Stimulated activated CD4-positive, alpha-beta T cell treated with anti-CD3 and anti-CD28 coated beads, Interleukin-1b, Interleukin-23, amount 100 ng/mL, for 1 hour (primary cell): ENCODE results near the gene LAMA4.

Experiments
- DNase-seq, 2 donors: peaks; one replicate each; pipeline ENCODE4 v3.0.0-alpha.2; 2020; ENCODE audit warnings: low read depth in 2 of 2

The LAMA4 gene

GRCh38 chr6:112279031-112279935 lies 24.9 kb upstream of the LAMA4 start:
- no peak for DNase-seq

DNA sequence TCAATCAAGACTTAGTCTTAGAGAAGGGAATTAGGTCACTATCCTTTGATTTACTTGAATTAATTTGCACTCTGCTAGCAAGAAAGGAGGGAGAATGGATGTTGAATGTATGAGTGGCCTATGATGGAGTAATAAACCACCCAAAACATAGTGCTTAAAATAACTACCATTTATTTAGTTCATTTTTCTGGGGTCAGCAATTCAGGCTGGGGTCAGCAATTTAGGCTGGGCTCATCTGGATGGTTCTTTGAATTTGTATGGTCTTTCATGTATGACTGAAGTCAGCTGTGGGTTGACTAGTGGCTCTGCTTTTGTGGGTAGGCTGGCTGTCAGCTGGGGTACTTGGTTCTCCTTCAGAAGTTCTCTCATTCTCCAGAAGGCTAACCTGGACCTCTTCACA lies 21.0 kb upstream of the LAMA4 start:
- no peak for DNase-seq

DNA sequence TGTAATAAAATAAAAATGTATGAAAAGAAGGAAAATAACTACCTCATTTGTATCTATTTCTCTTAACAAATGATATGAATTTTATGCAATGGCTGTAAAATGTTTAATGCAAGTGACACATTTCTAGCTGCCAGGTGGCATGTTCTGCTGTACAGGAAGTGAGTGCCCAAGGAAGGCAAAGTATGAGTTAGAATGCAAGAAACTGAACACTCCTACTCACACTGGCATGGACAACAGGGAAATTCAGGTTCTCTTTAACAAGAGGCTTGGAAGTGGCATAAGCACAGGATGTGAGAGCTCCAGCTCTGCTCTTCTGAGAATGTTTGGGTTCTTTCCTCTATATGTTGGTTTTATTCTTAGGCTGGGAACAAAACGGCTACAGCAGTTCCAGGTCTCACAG lies 20.4 kb upstream of the LAMA4 start:
- DNase-seq = no peak

DNA sequence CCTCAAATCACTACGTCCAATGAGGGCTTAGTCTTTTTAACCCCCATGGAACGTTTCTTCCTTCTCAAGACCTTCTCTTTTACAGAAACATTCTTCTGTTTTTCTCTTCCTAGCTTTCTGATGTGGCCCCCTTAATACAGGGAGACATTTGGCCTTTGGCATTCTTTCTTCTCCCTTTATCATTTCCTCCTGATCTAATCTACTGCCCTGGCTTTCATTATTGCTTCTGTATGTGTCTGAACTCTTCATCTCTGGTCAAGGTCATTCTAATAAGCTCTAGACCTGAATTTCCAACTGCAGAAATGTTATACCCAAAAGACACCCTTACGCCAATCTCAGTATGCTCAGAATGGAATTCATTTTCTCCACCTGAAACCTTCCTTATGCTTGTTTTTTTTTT lies 18.4 kb upstream of the LAMA4 start:
- DNase-seq = no peak

- DNase-seq = no peak
Measured at GRCh38 chr6:112270756-112271155, 16.4 kb upstream of the LAMA4 start.

DNA sequence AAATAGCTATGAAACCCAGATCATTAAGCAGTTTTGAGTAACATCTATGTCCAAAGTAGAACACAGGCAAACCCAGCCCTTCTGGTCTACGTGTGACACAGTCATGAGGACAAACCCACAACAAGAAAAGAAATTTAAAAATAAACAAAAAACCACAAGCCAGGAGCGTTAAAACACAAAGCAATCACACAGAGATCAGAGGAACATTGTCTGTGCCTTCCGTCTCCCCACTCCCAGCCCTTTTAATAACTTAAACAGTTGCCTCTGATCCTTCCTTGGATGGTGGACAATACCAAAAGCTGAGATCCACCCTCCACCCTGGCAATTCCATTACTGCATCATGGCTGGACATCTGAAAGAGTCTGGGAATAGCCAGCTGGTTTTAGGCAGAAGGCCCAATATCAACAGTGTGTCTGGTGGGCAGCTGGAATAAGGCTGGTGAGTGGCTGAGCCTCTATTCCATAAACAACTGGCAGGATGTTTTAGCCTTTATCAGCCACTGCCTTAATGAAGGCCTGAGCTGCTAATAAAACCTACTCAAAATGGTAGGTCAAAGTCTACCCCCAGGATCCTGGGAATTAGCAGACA lies 15.7 kb upstream of the LAMA4 start:
- no peak for DNase-seq

DNA sequence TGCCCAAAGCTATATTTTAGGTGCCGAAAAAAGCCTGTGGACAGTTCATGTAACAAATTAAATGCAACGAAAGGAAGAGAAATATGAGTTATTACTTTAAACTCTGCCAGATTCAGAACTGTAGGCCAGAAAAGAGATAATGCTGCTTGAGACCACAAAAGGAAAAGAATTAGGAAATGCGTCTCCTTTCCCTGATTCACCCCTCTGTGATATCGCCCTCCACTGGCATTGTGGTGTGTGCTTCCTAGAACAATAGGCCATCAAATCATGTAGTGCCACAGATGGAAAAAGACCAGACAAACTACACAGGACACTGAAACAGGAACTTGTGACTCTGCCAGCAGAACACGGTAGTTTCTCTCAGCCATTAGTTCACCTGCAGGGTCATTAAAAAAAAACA lies 14.7 kb upstream of the LAMA4 start:
- no peak for DNase-seq

DNA sequence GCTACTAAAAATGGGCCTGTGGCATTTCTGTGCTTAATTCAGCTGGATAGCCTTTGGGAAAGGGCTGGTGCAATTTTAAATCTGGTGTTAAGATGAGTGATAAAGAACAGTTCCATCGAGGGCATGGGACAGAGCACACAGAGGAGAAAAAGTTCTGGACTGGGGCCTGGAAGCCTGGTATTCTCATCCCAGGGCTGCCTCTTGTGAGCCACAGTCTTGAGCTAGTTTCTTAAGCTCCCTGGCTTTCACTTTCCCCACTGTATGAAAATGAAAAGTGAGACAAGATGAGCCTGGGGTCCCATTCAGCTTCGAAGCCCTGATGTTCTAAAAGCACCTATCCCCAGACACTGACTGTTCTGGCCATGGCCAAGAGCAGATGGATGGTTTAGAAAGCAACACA lies 14.3 kb upstream of the LAMA4 start:
- no peak for DNase-seq

DNA sequence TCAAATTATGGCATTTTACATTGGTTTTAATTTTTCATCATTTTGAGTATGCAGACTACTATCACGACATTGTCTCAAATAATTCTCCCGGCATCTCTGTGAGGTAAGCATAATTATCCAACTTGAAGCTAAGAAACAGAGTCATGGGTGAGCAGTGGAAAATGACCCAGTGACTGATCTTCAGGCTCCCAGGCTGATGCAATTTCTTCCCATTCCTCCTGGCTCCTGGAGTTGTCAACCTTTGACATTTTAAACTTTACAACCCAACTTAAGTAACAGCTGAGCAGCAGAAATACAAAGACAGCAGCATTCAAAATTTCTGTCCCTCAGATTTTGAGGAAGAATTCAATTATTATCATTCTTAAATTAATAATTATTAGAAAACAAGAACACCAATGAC lies 13.7 kb upstream of the LAMA4 start:
- DNase-seq = no peak

GRCh38 chr6:112266331-112266730 lies 12.0 kb upstream of the LAMA4 start:
- DNase-seq = no peak

DNA sequence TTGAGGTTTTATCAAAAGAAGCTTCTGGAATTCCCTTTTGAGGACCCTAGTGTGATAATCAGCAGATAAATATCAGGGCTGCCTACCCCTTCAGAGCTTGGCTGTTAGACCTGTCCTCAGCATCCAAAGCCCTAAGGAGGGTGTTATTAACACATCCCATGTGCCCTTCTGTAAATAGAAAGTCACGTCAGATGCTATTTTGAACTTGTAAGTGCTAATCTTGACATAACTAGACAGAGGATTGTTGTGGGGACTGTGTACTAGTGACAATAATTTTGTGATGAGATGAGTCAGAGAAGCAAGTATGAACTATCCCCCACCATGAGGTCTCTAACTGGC lies 4.9 kb upstream of the LAMA4 start:
- no peak for DNase-seq

DNA sequence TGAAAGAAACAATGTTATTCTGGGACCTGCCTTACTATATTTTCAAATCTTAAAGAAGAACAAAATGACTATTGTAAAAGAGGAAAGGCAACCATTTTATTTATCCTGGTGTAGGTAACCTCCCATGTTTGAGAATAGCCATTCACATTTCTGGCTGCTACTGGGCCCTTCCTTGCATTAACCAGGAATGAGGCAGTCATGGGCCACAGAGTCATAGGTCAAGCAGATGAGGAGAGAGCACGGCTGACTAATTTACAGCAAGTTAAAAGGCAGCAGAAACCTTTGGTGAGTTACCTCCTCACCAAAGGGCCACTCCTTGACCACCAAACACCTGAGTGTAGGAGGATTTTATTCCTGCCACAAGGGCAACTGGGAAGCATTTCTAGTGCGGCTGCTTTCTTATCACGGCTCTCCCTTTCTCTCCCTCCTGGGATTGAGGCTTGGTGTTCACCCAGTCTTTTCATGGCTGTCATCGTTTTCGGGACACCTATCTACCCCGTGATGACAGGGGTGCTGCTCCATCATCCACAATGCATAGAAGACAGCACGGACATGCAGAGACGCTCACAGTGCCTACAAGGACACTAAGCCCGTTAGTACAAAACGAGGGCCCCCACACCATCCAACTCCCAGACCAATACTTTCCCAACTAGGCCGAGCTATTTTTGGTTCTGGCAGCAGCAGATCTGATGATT lies 4.4 kb upstream of the LAMA4 start:
- DNase-seq = no peak

DNA sequence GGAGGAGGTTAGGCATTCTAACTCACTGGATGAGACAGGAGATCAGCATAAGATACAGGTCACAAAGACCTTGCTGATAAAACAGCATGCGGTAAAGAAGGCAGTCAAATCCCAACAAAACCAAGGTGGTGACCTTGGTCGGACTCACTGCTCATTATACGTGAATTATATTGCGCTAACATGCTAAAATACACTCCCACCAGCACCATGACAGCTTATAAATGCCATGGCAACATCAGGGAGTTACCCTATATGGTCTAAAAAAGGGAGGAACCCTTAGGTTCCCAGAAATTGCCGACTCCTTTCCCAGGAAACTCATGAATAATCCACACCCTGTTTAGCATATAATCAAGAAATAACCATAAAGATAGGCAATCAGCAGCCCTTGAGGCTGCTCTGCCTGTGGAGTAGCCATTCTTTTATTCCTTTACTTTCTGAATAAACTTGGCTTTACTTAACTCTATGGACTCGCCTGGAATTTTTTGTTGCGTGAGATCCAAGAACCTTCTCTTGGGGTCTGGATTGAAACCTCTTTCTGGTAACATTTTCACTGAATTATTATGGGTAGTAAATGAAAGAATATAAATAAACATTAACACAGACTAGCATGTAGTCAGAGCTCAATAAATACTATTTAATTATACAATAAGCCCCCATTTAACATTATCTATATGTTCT lies 3.0 kb upstream of the LAMA4 start:
- no peak for DNase-seq

DNA sequence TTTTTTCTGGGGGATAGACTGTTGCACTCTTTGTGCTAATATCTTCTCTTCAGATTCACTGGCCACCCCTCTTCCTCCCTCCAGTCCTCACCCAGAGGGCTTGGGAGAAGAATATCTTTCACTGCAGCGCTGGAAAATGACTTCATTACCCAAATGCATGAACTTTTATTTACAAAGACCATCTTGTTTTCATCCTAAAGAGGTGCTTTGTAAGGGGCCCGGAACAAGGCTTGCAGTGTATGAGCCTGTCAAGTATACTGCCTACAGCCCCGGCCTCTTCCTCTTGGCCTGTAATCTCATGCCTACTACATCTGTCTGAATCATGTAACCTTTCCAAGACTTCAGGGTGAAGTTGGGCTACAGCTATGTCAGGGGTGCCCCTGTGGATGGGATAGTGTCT lies 554 bp upstream of the LAMA4 start:
- DNase-seq = no peak

DNA sequence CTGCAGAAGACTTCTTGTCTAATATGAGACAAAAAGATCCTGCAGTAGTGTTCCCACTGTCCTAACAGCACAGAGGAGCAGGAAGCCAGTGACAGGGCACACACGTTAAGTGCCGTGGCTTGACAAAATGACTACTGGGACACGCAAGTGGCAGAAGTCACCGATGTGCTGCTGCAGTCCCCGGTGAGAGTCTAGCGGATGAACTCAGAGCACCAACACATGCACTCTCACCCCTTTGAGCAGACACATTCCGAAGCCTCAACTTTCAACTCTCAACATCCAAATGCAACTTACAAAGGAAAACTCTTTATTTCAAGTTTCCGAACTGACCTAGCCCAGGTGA lies 898 bp downstream of the LAMA4 start:
- DNase-seq = no peak

GRCh38 chr6:112252571-112253497 lies 1.5 kb downstream of the LAMA4 start:
- DNase-seq = no peak

GRCh38 chr6:112251171-112251875 lies 3.0 kb downstream of the LAMA4 start:
- DNase-seq = no peak

GRCh38 chr6:112249489-112249888 lies 4.9 kb downstream of the LAMA4 start:
- no peak for DNase-seq

DNA sequence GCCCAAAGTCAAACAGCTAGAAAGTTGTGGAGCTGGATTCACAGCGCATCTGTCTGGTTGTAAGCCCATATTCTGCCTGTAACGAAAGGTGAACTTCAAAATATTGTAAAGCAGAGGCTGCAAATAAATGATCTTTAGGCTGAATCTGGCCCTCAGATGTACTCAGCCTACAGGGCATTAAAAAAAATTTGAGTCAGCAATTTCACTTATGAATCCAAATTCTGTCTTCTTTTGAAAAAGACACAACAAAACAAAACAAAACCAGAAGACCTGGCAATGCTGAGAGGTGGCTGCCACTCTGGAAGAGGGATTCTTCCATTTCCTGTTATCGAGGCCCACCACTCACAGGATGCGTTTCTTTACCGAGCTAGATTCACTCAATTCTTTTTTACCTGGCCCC lies 7.1 kb downstream of the LAMA4 start:
- DNase-seq = no peak

GRCh38 chr6:112245511-112246203 lies 8.7 kb downstream of the LAMA4 start:
- DNase-seq = no peak
